Retina (tissue), 1 donor: Measurements from ENCODE around the gene ADGRB2.
"Not testable (repeated sequence)": the region's sequence is repeated elsewhere in the genome, so short reads cannot be mapped to it uniquely, and the experiment has no call there.

Experiments
- DNase-seq: peaks from one replicate; pipeline ENCODE4 v3.0.0-alpha.2; 2016

ADGRB2 gene

GRCh38 chr1:31715873-31716220 is 48.3 kb downstream of the ADGRB2 start:
- DNase-seq: no peak

GRCh38 chr1:31715087-31715872 is 48.9 kb downstream of the ADGRB2 start:
- peak; percentile 93 for DNase-seq

GRCh38 chr1:31714442-31715086 is 49.6 kb downstream of the ADGRB2 start:
- peak; percentile 79 for DNase-seq

- DNase-seq: no peak
Measured at GRCh38 chr1:31712630-31713029, 51.5 kb downstream of the ADGRB2 start.

- no peak for DNase-seq
Measured at GRCh38 chr1:31712068-31712467, 52.1 kb downstream of the ADGRB2 start.

GRCh38 chr1:31708324-31708723 is 55.8 kb downstream of the ADGRB2 start:
- no peak for DNase-seq

GRCh38 chr1:31707711-31708110 is 56.4 kb downstream of the ADGRB2 start:
- DNase-seq: no peak

GRCh38 chr1:31707059-31707600 is 57.0 kb downstream of the ADGRB2 start:
- DNase-seq: not testable (repeated sequence)

- DNase-seq: no peak
Measured at GRCh38 chr1:31706384-31707058, 57.6 kb downstream of the ADGRB2 start.

- DNase-seq: no peak
Measured at GRCh38 chr1:31705080-31705866, 58.9 kb downstream of the ADGRB2 start.

GRCh38 chr1:31704271-31705079 is 59.7 kb downstream of the ADGRB2 start:
- DNase-seq: no peak

- DNase-seq: no peak
Measured at GRCh38 chr1:31703431-31704270, 60.5 kb downstream of the ADGRB2 start, which contains the start of gene COL16A1. COL16A1 (minus strand) TSS chr1:31704017; CDS start chr1:31702193, 1,824 bp downstream.

GRCh38 chr1:31702836-31703404 is 61.2 kb downstream of the ADGRB2 start:
- no peak for DNase-seq

- DNase-seq: no peak
Measured at GRCh38 chr1:31701091-31701736, 62.9 kb downstream of the ADGRB2 start.

GRCh38 chr1:31700468-31701090 is 63.6 kb downstream of the ADGRB2 start:
- DNase-seq: no peak

- DNase-seq: no peak
Measured at GRCh38 chr1:31699341-31699891, 64.7 kb downstream of the ADGRB2 start.

GRCh38 chr1:31697369-31697984 is 66.7 kb downstream of the ADGRB2 start:
- no peak for DNase-seq

GRCh38 chr1:31696242-31696641 is 67.9 kb downstream of the ADGRB2 start:
- DNase-seq: no peak

GRCh38 chr1:31695327-31695726 is 68.8 kb downstream of the ADGRB2 start:
- no peak for DNase-seq
